ENCODE measurements around the gene HDLBP.
A peak's percentile ranks its signal among the peaks of the same experiment; 100 is the strongest.
"Not testable (repeated sequence)": the region's sequence is repeated elsewhere in the genome, so short reads cannot be mapped to it uniquely, and the experiment has no call there.

The HDLBP gene

DNA sequence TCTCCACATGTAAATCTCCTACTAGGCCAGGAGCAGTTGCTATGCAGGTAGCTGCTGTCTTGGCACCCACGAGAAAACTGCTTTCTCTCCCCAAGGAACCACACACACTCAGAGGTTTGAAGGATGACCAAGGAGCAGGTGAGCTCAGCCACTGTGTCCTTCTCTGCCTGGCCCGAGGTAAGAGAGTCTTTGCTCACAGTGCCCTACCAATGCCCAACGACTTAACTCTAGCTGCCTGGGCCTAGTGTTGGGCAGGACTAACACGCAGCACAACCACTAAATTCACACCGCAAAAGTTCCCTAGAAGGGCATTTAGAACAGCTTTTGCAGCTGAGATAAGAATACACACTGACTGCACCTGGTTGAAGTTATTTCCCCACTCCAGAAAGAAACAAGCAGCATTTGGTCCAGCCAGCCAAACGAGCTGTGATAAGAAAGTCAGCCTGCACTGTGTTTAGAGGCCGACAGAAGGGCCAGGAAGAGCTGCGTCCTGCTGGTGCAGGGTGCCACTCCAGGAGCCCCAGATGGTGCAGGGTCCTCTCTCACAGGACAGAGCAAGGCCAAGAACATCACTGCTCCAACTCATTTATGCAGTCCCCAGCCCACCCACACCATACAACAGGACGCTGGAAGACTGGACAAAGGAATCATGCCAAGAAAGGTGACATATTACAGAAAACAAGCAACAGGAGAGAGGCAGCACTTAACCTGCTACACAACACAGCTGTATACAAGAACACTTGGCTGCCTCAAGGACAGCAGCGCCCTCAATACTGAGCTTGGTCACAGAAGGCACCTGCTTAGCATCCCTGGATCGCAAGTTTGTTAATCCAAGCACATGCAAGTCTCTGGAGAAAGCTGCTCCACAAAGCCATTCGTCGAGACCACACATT lies 12.5 kb downstream of the HDLBP start:
- DNase-seq: no peak

DNA sequence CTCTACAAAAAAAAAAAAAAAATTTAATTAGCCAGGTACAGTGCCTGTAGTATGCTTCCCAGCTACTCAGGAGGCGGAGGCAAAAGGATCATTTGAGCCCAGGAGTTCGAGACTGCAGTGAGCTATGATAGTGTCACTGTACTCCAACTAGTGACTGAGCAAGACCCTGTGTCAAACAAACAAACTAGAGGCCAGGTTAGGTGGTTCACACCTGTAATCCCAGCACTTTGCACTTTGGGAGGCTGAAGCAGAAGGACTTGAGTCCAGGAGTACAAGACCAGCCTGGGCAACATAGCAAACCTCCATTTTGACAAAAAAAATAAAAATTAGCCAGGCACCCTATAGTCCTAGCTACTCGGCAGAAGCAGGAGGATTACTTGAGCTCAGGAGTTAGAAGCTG lies 13.4 kb downstream of the HDLBP start:
- DNase-seq: no peak

GRCh38 chr2:241300000-241300399 lies 15.5 kb downstream of the HDLBP start:
- DNase-seq: peak in 1 of 4 experiments; percentile 22

DNA sequence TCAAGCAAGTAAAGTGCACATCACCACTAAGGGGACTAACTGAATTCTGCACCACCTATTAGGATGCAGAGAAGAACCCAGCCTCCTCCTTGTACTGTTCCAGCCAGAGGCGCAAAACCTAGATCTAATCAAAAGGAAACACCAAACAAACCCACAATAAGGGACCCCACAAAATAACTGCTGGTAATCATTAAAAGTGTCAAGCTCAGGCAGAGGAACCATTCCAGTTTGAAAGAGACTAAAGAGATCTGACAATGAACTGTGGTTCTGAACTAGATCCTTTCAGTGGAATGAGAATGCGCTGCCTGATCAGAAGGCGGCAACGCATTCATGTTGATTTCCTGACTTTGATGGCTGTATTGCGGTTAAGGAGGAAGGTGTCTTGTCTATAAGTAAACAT lies 16.8 kb downstream of the HDLBP start:
- no peak for DNase-seq

GRCh38 chr2:241296767-241297166 lies 18.7 kb downstream of the HDLBP start:
- no peak for DNase-seq

GRCh38 chr2:241295326-241296095 lies 20.0 kb downstream of the HDLBP start:
- DNase-seq: no peak

DNA sequence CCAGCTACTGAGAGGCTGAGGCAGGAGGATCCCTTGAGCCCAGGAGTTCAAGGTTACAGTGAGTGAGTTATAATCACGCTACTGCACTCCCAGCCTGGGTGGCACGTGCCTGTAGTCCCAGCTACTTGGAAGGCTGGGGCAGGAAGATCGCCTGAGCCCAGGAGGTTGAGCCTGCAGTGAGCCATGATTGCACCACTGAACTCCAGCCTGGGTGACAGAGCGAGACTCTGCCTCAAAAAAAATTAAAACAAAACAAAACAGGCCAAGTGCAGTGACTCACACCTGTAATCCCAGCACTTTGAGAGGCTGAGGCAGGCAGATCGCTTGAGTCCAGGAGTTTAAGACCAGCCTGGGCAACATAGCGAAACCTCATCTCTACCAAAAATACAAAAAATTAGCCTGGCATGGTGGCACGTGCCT lies 22.1 kb downstream of the HDLBP start:
- DNase-seq: not testable (repeated sequence)

- no peak for DNase-seq
Observed at GRCh38 chr2:241291977-241292376, 23.5 kb downstream of the HDLBP start.

DNA sequence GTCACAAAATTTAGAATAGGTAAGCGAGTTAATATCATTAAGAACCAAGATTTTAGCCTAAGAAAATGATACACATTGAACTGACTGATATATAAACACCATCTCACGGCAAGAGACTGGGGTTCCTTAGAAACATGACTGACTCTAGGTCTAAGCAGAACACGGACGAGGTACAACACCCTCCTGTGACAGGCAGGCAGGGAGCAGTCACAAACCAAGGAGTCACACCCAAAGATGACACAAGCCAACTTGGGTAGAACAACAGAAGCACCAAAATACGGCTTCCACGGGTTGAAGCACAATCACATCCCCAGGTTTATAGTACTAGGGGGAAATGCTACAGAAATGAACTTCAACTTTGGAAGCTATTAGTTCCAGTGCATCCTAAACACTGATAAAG lies 24.3 kb downstream of the HDLBP start:
- DNase-seq: no peak

DNA sequence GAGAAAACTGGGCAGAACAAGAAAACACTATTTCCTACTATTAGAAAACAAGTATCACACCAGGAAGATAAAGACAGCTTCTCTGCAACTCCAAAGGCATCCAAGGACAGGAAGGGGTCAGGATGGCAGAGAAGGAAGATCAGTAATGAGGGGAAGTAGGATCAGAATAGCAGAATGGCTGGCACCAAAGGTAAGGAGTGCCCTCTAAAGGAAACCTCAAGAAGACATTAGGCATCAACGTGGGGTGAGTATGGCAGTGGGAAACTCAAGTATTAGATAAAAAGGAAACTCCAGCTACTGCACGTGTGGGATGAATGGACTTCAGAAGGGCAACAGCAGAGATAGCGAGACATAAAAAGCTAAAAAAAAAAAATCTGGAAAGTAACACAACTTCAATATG lies 25.9 kb downstream of the HDLBP start:
- no peak for DNase-seq

DNA sequence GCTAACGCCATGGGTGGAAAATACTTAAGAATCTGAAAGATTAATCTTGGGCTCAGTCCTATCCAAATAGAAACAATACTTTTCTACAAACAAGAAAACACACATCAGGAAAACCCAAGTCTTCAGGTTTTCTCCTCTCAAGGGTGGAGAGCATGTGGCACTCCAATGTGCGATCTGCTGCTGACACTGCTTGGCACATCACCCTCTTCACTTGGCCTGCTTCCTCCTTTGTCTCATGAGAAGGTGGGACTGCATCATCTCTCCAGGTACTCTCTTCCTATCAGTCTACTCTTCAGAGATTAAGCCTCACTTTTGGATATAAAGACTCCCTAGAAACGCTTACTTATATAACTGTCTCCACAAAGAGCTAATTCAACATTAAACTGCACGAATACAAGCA lies 26.4 kb downstream of the HDLBP start:
- no peak for DNase-seq

GRCh38 chr2:241288324-241288888 lies 27.1 kb downstream of the HDLBP start:
- DNase-seq: no peak

- no peak for DNase-seq
Observed at GRCh38 chr2:241286348-241287090, 29.0 kb downstream of the HDLBP start.

- DNase-seq: no peak
Observed at GRCh38 chr2:241285596-241285995, 29.9 kb downstream of the HDLBP start.

DNA sequence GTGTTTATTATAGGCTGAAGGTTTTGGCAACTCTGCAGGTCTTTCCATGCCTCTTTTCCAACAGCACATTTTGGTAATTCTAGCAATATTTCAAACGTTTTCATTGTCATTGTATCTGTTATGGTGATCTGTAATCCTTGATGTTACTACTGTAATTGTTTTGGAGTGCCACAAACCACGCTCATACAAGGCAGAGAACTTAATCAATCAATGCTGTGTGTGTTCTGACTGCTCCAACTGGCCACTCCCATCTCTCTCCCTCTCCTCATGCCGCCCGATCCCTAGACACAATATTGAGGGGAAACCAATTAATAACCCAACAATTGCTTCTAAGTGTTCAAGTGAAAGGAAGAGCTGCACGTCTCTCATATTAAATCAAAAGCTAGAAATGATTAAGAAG lies 32.9 kb downstream of the HDLBP start:
- no peak for DNase-seq

DNA sequence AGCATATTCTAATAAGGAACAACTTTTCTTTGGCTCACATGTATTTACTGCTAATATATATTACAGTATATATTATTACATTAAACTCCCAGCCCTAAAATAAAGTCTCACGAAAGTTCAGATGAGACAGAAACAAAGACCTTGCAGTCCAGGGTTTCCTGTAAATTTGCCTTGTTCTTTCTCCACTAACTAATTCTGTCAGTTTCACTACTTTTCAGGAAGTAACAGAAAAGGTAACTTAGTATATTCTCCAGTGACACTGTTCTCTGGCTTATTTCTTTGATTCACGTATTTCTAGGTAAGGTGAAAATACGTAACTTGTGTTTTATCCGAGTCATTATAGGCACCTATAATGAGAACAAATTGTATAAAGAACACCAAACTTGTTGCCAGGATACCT lies 35.2 kb downstream of the HDLBP start:
- no peak for DNase-seq

- DNase-seq: no peak
Observed at GRCh38 chr2:241279828-241280227, 35.6 kb downstream of the HDLBP start.

DNA sequence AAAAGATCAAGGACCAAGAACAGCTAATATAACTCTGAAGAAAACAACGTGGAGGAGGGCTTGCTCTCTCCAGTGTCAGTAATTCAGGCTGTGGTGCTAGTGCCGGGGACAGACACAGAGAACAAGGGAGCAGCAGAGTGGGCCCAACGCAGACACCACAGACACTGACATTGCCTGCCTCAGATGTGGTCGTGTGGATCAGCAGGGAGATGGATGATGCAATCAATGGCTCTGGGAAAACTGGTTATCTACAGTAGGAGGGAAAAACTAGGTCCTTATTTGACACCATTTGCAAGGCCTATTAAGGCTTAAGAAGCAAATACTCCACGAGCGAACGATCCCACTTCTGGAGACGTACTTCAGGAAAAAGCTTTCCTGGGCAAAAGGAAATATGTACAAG lies 36.1 kb downstream of the HDLBP start:
- DNase-seq: no peak

DNA sequence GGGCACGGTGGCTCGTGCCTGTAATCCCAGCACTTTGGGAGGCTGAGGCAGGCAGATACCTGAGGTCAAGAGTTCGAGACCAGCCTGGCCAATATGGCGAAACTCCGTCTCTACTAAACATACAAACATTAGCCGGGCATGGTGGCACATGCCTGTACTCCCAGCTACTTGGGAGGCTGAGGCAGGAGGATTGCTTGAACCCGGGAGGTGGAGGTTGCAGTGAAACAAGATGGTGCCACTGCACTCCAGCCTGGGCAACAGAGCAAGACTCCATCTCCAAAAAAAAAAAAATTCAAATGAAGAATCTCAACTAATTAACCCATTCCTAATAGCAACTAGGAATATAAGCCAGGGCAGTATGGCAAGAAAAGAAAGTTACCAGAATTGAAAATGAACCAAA lies 37.2 kb downstream of the HDLBP start:
- not testable (repeated sequence) for DNase-seq

DNA sequence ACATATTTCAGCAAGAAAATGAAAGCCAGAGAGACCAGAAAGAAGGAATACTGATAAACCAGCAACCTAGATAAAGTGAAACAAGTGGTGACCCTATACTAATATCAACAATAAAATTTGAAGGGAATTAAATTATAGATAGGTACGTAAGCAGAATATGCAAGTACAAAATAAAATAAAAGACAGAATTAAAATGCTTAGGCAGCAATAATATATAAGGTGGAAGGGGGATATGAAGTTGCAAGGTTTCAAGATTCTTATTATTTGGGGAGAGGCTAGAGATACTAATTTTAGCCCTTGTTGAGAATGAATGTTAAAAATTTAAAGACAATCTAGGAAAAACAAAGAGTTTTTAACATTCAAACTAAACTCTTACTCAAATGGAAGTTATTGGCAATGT lies 39.6 kb downstream of the HDLBP start:
- DNase-seq: no peak

DNA sequence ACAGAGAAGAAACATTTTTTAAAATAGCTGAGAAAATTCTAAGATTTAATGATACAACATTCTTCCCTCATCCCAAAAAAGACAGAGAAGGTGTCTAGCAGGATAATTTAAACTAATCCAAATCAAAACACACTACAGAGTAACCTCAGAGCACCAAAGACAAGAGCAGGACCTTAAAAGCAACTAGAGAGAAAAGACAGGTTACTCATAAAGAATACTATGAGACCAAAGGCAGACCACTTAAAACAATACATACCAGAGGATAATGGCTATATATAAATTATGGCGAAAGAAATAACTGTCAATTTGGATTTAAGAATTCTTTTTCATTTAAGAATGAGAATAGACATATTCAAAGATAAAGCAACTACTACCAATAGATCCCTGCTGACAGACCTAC lies 40.0 kb downstream of the HDLBP start:
- DNase-seq: no peak

DNA sequence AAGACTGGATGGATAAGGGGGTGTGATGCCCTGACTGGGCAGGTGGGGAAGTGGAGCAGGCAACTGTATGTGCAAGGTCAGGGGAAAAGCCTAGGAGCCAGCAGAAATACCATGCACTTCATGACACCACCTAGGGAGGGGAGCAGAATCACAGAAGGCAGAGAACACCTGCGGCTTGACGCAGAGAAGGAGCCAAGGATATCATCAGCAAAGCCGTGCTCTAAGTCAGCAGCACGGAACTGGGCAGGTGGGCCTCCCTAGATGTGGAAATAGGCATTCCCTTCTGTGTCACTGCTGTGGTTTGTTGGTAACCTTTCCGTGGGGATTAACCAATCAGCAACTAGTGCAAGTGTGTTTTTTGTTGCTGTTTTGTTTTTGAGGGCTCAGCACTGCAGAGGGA lies 41.3 kb downstream of the HDLBP start:
- no peak for DNase-seq

Measured in activated naive CD4-positive, alpha-beta T cell (primary cell).